Ovary (tissue), 3 donors: ENCODE results near the gene MAP4K4.
"Not testable (repeated sequence)": the region's sequence is repeated elsewhere in the genome, so short reads cannot be mapped to it uniquely, and the experiment has no call there.

Experiments
- EP300 ChIP-seq: sonication (generic); formaldehyde crosslinking; IDR thresholded peaks from one replicate; pipeline ENCODE4 v1.6.1; 2017; ENCODE audit warnings: antibody characterized with exemption
- POLR2A ChIP-seq: fragments of 450-650 bp; IDR thresholded peaks from one replicate; pipeline ENCODE4 v1.6.1; 2017; ENCODE audit warnings: antibody characterized with exemption, mild to moderate bottlenecking, moderate library complexity
- TF ChIP-seq, protein P1 (sequence below), 3 donors: fragments of 450-650 bp in 2 of 3; fragments of 200-600 bp in 1 of 3; IDR thresholded peaks; one replicate each; pipeline versions ENCODE4 v1.5.1 to v1.8.0; 2016 to 2022; ENCODE audit warnings: antibody characterized with exemption in 3 of 3, mild to moderate bottlenecking in 1 of 3
- donor health status: DM: no; HTN: no; CAD: no.

DNA sequence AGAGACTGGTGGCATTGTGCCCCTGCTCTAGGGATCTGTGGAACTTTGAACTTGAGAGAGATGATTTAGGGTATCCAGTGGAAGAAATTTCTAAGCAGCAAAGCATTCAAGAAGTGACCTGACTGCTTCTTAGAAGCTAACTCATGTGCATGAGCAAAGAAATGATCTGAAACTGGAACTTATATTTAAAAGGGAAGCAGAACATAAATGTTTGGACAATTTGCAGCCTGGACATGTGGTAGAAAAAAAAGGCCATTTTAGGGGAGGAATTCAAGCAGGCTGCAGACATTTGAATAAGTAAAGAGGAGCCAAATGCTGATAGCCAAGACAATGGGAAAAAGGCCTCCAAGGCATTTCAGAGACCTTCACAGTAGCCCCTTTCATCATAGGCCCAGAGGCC lies 226.8 kb downstream of the MAP4K4 start:
- TF ChIP-seq, protein P1, sequence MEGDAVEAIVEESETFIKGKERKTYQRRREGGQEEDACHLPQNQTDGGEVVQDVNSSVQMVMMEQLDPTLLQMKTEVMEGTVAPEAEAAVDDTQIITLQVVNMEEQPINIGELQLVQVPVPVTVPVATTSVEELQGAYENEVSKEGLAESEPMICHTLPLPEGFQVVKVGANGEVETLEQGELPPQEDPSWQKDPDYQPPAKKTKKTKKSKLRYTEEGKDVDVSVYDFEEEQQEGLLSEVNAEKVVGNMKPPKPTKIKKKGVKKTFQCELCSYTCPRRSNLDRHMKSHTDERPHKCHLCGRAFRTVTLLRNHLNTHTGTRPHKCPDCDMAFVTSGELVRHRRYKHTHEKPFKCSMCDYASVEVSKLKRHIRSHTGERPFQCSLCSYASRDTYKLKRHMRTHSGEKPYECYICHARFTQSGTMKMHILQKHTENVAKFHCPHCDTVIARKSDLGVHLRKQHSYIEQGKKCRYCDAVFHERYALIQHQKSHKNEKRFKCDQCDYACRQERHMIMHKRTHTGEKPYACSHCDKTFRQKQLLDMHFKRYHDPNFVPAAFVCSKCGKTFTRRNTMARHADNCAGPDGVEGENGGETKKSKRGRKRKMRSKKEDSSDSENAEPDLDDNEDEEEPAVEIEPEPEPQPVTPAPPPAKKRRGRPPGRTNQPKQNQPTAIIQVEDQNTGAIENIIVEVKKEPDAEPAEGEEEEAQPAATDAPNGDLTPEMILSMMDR (IDR thresholded peaks at IDR 0.05), result not testable (repeated sequence)
- TF ChIP-seq POLR2A, EP300: not testable (repeated sequence)
